MG63 (cell line): ENCODE results near the gene CHST7. TPM values are rescaled to one million over a fixed set of nuclear protein-coding genes. Genes with fewer than 3 reads are reported as not detected.

Source experiments
- total RNA-seq: library from RNA; depleted of rRNA; stranded (reverse); fragments of >200 nt; shearing (Covaris generic); gene quantifications from 2 replicates; pipeline ENCODE4 v1.2.3, GENCODE V29; 2014; ENCODE audit warnings: low replicate concordance; rRNA removed

CHST7 gene
- total RNA-seq, 1 experiment from 2014 or later = 2.4 TPM

Other genes with a start within 250 kb of the CHST7 start
- gene ZNF674, start 28.3 kb upstream of the CHST7 start, total RNA-seq = 5.5 and 6.4 TPM in 2 replicates
- gene SLC9A7, start 185.4 kb downstream of the CHST7 start, total RNA-seq = 1.2 and 1.4 TPM in 2 replicates